ENCODE data around the gene SCAMP4. TPM values are rescaled to one million over a fixed set of nuclear protein-coding genes. Genes with fewer than 3 reads are reported as not detected.

Gene SCAMP4
- total and polyA plus RNA-seq, 9 of the 15 experiments (the other 6 are each of a cell fraction or from before 2014, with no cell fraction given): 0.81 to 45.9 (median 12.8) TPM

DNA sequence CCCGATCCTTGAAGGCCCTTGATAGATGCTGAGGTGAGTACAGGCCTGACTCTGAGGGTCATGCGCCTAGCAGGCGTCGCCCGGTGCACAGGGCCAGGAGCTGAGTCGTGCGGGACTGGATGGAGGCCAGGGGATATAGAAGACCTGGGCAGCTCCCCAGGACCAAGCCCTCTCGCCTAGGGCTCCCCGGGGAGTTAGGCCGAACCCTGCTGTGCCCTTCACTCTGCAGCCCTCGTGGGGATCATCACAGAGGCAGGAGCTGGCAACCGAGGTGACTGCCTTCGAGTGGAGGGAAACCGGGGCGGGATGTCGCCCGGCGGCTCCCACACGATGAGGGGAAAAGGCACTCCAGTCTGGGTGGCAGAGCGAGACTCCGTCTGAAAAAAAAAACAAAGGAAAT, 47.4 kb downstream of the SCAMP4 start (continued):
- TF ChIP-seq MTF1 (CRISPR knock-in tag; IDR thresholded peaks at IDR 0.05; ENCODE audit: borderline replicate concordance): no peak
- no peak for TF ChIP-seq FOXJ3 (CRISPR knock-in tag; IDR thresholded peaks at IDR 0.05)
- TF ChIP-seq GABPB1 (CRISPR knock-in tag; IDR thresholded peaks at IDR 0.05): no peak

- H2AFZ ChIP-seq (ENCODE audit: low read depth, low read length): no peak overlapping the region
- ATAC-seq: no peak
- BruUV-seq (replicated peaks): no TSS peak
- no peak for DNase-seq (ENCODE audit: extremely low read depth in 1 of 4, low spot score in 3 of 4)
- peaks cover 0 to 70% of the 10 kb centered on the region in 2 experiments; a peak in 2 of 5 replicates for H3K4me1 ChIP-seq (replicated peaks in 1 of 2; ENCODE audit: control insufficient read depth in 2 of 2, insufficient read depth in 2 of 2, low read length in 2 of 2)
- no peak overlapping the region for H3K9ac ChIP-seq (ENCODE audit: insufficient read depth in 1 of 2, low read depth in 2 of 2, low read length in 2 of 2)
- H3K79me2 ChIP-seq (ENCODE audit: control insufficient read depth, insufficient read depth, low read length): peaks cover 89% of the 10 kb centered on the region
- no peak for FAIRE-seq
- intact Hi-C loops (cut with micrococcal nuclease) (no loop called here), in situ Hi-C loops (cut with MboI) (no loop called here)
- peaks cover 47% of the 10 kb centered on the region; the same call in 2 of the 3 replicates for H3K36me3 ChIP-seq (ENCODE audit: control insufficient read depth, insufficient read depth, low read length)
- H3K9me1 ChIP-seq (ENCODE audit: control insufficient read depth, insufficient read depth, low read length): no peaks in the 10 kb centered on the region
- peaks cover 20% of the 10 kb centered on the region for H4K20me1 ChIP-seq (replicated peaks; ENCODE audit: control insufficient read depth, insufficient read depth, low read length)
- ChIA-PET POLR2A (interaction anchor here (1.0 kb wide), 1 partner anchor 419 kb away, joined by 3 read pairs; no protein-coding TSS in a partner anchor), CTCF (ENCODE audit: low intra/inter-chr PET ratio) (no interaction called here)
- no peaks in the 10 kb centered on the region for H3K27me3 ChIP-seq (ENCODE audit: control insufficient read depth in 2 of 2, insufficient read depth in 2 of 2, low read length in 2 of 2)
- H3K4me2 ChIP-seq (ENCODE audit: insufficient read depth, low read length): no peak overlapping the region
- no peak overlapping the region for H3K4me3 ChIP-seq
- WGBS (ENCODE audit: insufficient coverage, low coverage, missing lambda C conversion rate): 96% methylated on average over 14 of the region's 19 CpGs
- no peak for TF ChIP-seq CHCHD3 (CRISPR knock-in tag; IDR thresholded peaks at IDR 0.05)
- TF ChIP-seq NCOR1 (IDR thresholded peaks at IDR 0.05): no peak
- no peak for TF ChIP-seq ZNF324 (CRISPR knock-in tag; IDR thresholded peaks at IDR 0.05)
- no peak for TF ChIP-seq XRCC4 (IDR thresholded peaks at IDR 0.05; ENCODE audit: extremely low read depth, insufficient read depth, insufficient read length)
- no peak for TF ChIP-seq RAD21 (CRISPR knock-in tag; conservative IDR thresholded peaks at IDR 0.05 in 1 of 2, IDR thresholded peaks at IDR 0.05 in 1 of 2)
- TF ChIP-seq GATA2 (CRISPR knock-in tag; IDR thresholded peaks at IDR 0.05): no peak
- no peak for TF ChIP-seq ILF3 (IDR thresholded peaks at IDR 0.05; ENCODE audit: borderline replicate concordance)
- TF ChIP-seq ZNF764 (CRISPR knock-in tag; IDR thresholded peaks at IDR 0.05; ENCODE audit: low read depth): no peak
- TF ChIP-seq, protein P1, sequence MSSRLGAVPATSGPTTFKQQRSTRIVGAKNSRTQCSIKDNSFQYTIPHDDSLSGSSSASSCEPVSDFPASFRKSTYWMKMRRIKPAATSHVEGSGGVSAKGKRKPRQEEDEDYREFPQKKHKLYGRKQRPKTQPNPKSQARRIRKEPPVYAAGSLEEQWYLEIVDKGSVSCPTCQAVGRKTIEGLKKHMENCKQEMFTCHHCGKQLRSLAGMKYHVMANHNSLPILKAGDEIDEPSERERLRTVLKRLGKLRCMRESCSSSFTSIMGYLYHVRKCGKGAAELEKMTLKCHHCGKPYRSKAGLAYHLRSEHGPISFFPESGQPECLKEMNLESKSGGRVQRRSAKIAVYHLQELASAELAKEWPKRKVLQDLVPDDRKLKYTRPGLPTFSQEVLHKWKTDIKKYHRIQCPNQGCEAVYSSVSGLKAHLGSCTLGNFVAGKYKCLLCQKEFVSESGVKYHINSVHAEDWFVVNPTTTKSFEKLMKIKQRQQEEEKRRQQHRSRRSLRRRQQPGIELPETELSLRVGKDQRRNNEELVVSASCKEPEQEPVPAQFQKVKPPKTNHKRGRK (tag; IDR thresholded peaks at IDR 0.05): no peak
- no peak for TF ChIP-seq ZNF280B (CRISPR knock-in tag; IDR thresholded peaks at IDR 0.05)
- no peak for TF ChIP-seq ZZZ3 (IDR thresholded peaks at IDR 0.05)
- no peak for TF ChIP-seq CREBBP (IDR thresholded peaks at IDR 0.05; ENCODE audit: low read depth, low read length)
- TF ChIP-seq, protein P2, sequence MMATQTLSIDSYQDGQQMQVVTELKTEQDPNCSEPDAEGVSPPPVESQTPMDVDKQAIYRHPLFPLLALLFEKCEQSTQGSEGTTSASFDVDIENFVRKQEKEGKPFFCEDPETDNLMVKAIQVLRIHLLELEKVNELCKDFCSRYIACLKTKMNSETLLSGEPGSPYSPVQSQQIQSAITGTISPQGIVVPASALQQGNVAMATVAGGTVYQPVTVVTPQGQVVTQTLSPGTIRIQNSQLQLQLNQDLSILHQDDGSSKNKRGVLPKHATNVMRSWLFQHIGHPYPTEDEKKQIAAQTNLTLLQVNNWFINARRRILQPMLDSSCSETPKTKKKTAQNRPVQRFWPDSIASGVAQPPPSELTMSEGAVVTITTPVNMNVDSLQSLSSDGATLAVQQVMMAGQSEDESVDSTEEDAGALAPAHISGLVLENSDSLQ (IDR thresholded peaks at IDR 0.05): no peak
- TF ChIP-seq HNRNPH1 (optimal IDR thresholded peaks at IDR 0.05; ENCODE audit: low read depth, low read length): no peak
- no peak for TF ChIP-seq ZSCAN32 (CRISPR knock-in tag; IDR thresholded peaks at IDR 0.05)
- no peak for TF ChIP-seq MCM5 (IDR thresholded peaks at IDR 0.05; ENCODE audit: low read depth)
- TF ChIP-seq MTA2 (IDR thresholded peaks at IDR 0.05; ENCODE audit: low read depth): no peak
- no peaks in the 10 kb centered on the region for H3K9me3 ChIP-seq (replicated peaks; ENCODE audit: control insufficient read depth, insufficient read depth, low read depth, low read length)
- H3K27ac ChIP-seq (ENCODE audit: extremely low read depth, low read depth, low read length): no peak overlapping the region
Observed at GRCh38 chr19:1953037-1953436, 47.8 kb downstream of the SCAMP4 start.

All from K562 (cell line).